Activated CD4-positive, alpha-beta T cell treated with anti-CD3 and anti-CD28 coated beads, Interleukin-2, amount 50 U/mL, for 1 hour (primary cell): ENCODE results near the gene IL3RA.

Source experiments
- DNase-seq: peaks from one replicate; pipeline ENCODE4 v3.0.0-alpha.2; 2020

IL3RA gene

GRCh38 chrX:1385253-1386223, 49.0 kb downstream of the IL3RA start:
- DNase-seq: no peak

- no peak for DNase-seq
Measured at GRCh38 chrX:1386338-1387127, 49.9 kb downstream of the IL3RA start.

- no peak for DNase-seq
Measured at GRCh38 chrX:1387141-1387776, 50.7 kb downstream of the IL3RA start.

- no peak for DNase-seq
Measured at GRCh38 chrX:1388651-1389050, 52.1 kb downstream of the IL3RA start.

GRCh38 chrX:1389181-1389992, 52.8 kb downstream of the IL3RA start:
- DNase-seq: no peak

- no peak for DNase-seq
Measured at GRCh38 chrX:1389993-1390285, 53.4 kb downstream of the IL3RA start.

- no peak for DNase-seq
Measured at GRCh38 chrX:1390621-1391369, 54.2 kb downstream of the IL3RA start.

GRCh38 chrX:1391370-1391706, 54.8 kb downstream of the IL3RA start:
- no peak for DNase-seq

GRCh38 chrX:1391707-1392375, 55.3 kb downstream of the IL3RA start, which contains the start of gene SLC25A6:
Gene SLC25A6 (minus strand): TSS chrX:1392113. CDS start chrX:1392009, 104 bp downstream.
- peak; percentile 99 for DNase-seq

- no peak for DNase-seq
Measured at GRCh38 chrX:1392376-1393068, 55.9 kb downstream of the IL3RA start.

- DNase-seq: no peak
Measured at GRCh38 chrX:1393871-1394615, 57.5 kb downstream of the IL3RA start.

GRCh38 chrX:1394731-1395501, 58.3 kb downstream of the IL3RA start:
- no peak for DNase-seq

GRCh38 chrX:1395646-1396216, 59.1 kb downstream of the IL3RA start:
- DNase-seq: no peak

- no peak for DNase-seq
Measured at GRCh38 chrX:1397001-1397400, 60.4 kb downstream of the IL3RA start.

- no peak for DNase-seq
Measured at GRCh38 chrX:1397441-1398270, 61.1 kb downstream of the IL3RA start.

GRCh38 chrX:1398431-1399340, 62.1 kb downstream of the IL3RA start:
- no peak for DNase-seq

GRCh38 chrX:1400049-1400448, 63.5 kb downstream of the IL3RA start:
- DNase-seq: no peak
